ENCODE measurements around the gene CSF2RB.

CSF2RB gene

DNA sequence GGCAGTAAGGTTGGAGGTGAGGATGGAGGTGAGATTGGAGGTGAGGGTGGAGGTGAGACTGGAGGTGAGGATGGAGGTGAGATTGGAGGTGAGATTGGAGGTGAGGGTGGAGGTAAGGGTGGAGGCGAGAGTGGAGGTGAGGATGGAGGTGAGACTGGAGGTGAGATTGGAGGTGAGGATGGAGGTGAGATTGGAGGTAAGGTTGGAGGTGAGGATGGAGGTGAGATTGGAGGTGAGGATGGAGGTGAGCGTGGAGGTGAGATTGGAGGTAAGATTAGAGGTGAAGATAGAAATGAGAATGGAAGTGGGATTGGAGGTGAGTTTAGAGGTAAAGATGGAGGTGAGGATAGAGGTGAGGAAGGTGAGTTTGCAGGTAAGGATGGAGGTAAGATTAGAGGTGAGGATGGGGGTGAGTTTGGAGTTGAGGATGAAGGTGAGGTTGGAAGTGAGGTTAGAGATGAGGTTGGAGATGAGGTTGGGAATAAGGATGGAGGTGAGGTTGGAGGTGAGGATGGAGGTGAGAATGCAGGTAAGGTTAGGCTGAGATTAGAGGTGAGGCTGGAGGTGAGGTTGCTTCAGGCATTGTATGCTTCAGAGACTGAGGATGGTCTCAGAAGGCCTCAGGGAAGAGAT is 40.4 kb upstream of the CSF2RB start:
- Histone ChIP-seq H3K36me3 (ENCODE audit: insufficient read depth, low read length) (no peaks in the 10 kb centered on the region), H3K79me2 (ENCODE audit: insufficient read depth, low read length) (no peaks in the 10 kb centered on the region), H3K4me1 (ENCODE audit: insufficient read depth, low read length, poor library complexity, severe bottlenecking) (no peaks in the 10 kb centered on the region), H3F3A (ENCODE audit: low read depth) (no peaks in the 10 kb centered on the region), H3K9me2 (replicated peaks; ENCODE audit: low read depth, low read length) (no peaks in the 10 kb centered on the region), H3K27me3 (ENCODE audit: insufficient read depth, low read length, poor library complexity, severe bottlenecking) (no peaks in the 10 kb centered on the region), H4K20me1 (ENCODE audit: insufficient read depth, low read length, poor library complexity, severe bottlenecking) (no peaks in the 10 kb centered on the region), H3K9ac (ENCODE audit: low read depth, low read length, poor library complexity, severe bottlenecking) (no peak overlapping the region), H3K4me3 (ENCODE audit: low read length, poor library complexity, severe bottlenecking) (no peak overlapping the region), H3K4me2 (ENCODE audit: low read depth, low read length, poor library complexity, severe bottlenecking) (no peak overlapping the region), H2AFZ (ENCODE audit: low read length) (no peak overlapping the region), H3K9me3 (ENCODE audit: insufficient read depth, low read depth, low read length) (no peaks in the 10 kb centered on the region)
- TF ChIP-seq EZH2phosphoT487 (IDR thresholded peaks at IDR 0.05; ENCODE audit: borderline replicate concordance), result no peak
- TF ChIP-seq, protein P1, sequence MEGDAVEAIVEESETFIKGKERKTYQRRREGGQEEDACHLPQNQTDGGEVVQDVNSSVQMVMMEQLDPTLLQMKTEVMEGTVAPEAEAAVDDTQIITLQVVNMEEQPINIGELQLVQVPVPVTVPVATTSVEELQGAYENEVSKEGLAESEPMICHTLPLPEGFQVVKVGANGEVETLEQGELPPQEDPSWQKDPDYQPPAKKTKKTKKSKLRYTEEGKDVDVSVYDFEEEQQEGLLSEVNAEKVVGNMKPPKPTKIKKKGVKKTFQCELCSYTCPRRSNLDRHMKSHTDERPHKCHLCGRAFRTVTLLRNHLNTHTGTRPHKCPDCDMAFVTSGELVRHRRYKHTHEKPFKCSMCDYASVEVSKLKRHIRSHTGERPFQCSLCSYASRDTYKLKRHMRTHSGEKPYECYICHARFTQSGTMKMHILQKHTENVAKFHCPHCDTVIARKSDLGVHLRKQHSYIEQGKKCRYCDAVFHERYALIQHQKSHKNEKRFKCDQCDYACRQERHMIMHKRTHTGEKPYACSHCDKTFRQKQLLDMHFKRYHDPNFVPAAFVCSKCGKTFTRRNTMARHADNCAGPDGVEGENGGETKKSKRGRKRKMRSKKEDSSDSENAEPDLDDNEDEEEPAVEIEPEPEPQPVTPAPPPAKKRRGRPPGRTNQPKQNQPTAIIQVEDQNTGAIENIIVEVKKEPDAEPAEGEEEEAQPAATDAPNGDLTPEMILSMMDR (conservative IDR thresholded peaks at IDR 0.05; ENCODE audit: low read length), result no peak

DNA sequence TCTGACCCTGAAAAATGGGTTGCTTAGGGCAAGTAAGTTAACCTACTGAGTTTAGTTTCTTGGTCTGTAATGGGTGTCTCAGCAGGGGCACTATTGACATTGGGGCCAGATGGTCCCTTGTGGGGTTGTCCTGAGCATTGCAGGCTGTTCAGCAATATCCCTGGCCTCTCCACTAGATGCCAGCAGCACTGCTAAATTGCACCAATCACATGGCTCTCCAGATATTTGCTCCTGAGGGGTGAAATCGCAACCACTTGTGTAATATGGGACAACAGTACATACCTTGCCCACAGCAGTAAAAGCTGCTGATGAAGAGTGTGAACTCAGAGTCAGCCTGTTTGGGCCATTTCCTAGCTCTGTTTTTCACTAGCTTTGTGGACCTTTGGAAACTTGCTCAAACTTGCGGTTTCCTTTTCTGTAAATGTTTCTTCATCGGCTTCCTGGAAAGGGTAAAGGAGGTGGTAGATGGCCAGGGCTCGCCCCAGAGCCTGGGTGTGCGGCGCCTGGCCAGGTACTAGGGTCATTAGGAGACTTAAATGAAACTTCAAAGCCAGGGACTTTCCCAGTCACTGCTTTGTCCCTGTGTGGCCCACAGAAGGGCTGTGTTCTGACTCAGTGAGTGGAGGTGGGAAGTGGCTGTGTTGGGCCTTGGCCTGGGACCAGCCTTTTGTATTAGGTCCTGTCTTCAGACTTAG is 39.7 kb upstream of the CSF2RB start:
- Histone ChIP-seq H3K79me2 (ENCODE audit: insufficient read depth, low read length) (no peaks in the 10 kb centered on the region), H3K4me2 (ENCODE audit: low read depth, low read length, poor library complexity, severe bottlenecking) (no peak overlapping the region), H3K4me1 (ENCODE audit: insufficient read depth, low read length, poor library complexity, severe bottlenecking) (no peaks in the 10 kb centered on the region), H3K27me3 (ENCODE audit: insufficient read depth, low read length, poor library complexity, severe bottlenecking) (no peaks in the 10 kb centered on the region), H3K9me3 (ENCODE audit: insufficient read depth, low read depth, low read length) (no peaks in the 10 kb centered on the region), H3K9me2 (replicated peaks; ENCODE audit: low read depth, low read length) (no peaks in the 10 kb centered on the region), H3F3A (ENCODE audit: low read depth) (no peaks in the 10 kb centered on the region), H3K4me3 (ENCODE audit: low read length, poor library complexity, severe bottlenecking) (no peak overlapping the region), H4K20me1 (ENCODE audit: insufficient read depth, low read length, poor library complexity, severe bottlenecking) (no peaks in the 10 kb centered on the region), H3K9ac (ENCODE audit: low read depth, low read length, poor library complexity, severe bottlenecking) (no peak overlapping the region), H3K36me3 (ENCODE audit: insufficient read depth, low read length) (no peaks in the 10 kb centered on the region), H2AFZ (ENCODE audit: low read length) (peak overlapping the region; percentile 82)
- no peak for TF ChIP-seq EZH2phosphoT487 (IDR thresholded peaks at IDR 0.05; ENCODE audit: borderline replicate concordance)
- TF ChIP-seq, protein P1 (conservative IDR thresholded peaks at IDR 0.05; ENCODE audit: low read length), result peak; percentile 63

DNA sequence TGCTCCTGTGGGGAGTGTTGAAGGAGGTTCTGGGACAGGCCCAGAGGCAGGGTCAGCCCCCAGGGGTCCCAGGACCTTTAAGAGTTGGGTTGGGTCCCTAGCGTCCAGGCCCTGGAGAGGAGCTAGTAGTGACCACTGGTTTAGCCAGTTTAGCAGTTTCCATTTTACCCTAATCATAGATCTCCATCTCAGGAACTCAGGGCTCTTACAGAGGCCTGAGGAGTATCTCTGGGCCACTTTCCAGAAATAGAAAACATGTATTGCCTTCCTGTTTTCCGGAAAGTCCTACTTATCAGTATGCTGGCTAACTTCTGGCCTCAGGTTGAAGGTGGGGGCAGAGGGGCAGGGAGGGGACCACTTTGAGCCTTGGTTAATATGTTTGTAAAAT is 39.1 kb upstream of the CSF2RB start:
- H3K9me2 ChIP-seq (replicated peaks; ENCODE audit: low read depth, low read length), result no peaks in the 10 kb centered on the region
- no peaks in the 10 kb centered on the region for H3K4me1 ChIP-seq (ENCODE audit: insufficient read depth, low read length, poor library complexity, severe bottlenecking)
- H3K4me3 ChIP-seq (ENCODE audit: low read length, poor library complexity, severe bottlenecking), result no peak overlapping the region
- H3K9ac ChIP-seq (ENCODE audit: low read depth, low read length, poor library complexity, severe bottlenecking), result no peak overlapping the region
- no peak for TF ChIP-seq EZH2phosphoT487 (IDR thresholded peaks at IDR 0.05; ENCODE audit: borderline replicate concordance)
- TF ChIP-seq, protein P1 (conservative IDR thresholded peaks at IDR 0.05; ENCODE audit: low read length), result no peak
- H3F3A ChIP-seq (ENCODE audit: low read depth), result no peaks in the 10 kb centered on the region
- no peaks in the 10 kb centered on the region for H3K27me3 ChIP-seq (ENCODE audit: insufficient read depth, low read length, poor library complexity, severe bottlenecking)
- no peaks in the 10 kb centered on the region for H4K20me1 ChIP-seq (ENCODE audit: insufficient read depth, low read length, poor library complexity, severe bottlenecking)
- H3K4me2 ChIP-seq (ENCODE audit: low read depth, low read length, poor library complexity, severe bottlenecking), result no peak overlapping the region
- H3K36me3 ChIP-seq (ENCODE audit: insufficient read depth, low read length), result no peaks in the 10 kb centered on the region
- H3K79me2 ChIP-seq (ENCODE audit: insufficient read depth, low read length), result no peaks in the 10 kb centered on the region
- H3K9me3 ChIP-seq (ENCODE audit: insufficient read depth, low read depth, low read length), result no peaks in the 10 kb centered on the region
- H2AFZ ChIP-seq (ENCODE audit: low read length), result peak overlapping the region; percentile 82

Data from Loucy (cell line).